HepG2 (cell line): Measurements from ENCODE around the gene FAM50A. TPM values are rescaled to one million over a fixed set of nuclear protein-coding genes. Genes with fewer than 3 reads are reported as not detected.
A peak's percentile ranks its signal among the peaks of the same experiment; 100 is the strongest.

ENCODE experiments used
- AGO2 ChIP-seq: fragments of 200-400 bp; formaldehyde crosslinking; optimal IDR thresholded peaks from 2 replicates; pipeline ENCODE3; 2017; ENCODE audit warnings: mild to moderate bottlenecking, low read depth, low read length, moderate library complexity
- GFI1 ChIP-seq: sonication (generic); formaldehyde crosslinking; IDR thresholded peaks from 2 replicates; pipeline ENCODE4 v1.5.0; 2020; ENCODE audit warnings: missing genetic modification reagents, mild to moderate bottlenecking, borderline replicate concordance
- HNRNPK ChIP-seq: fragments of 200-400 bp; formaldehyde crosslinking; IDR thresholded peaks from 2 replicates; pipeline ENCODE4 v1.6.1; 2018; ENCODE audit warnings: low read length, low read depth, moderate library complexity, mild to moderate bottlenecking; ENCODE audit not compliant: poor library complexity, severe bottlenecking
- KAT8 ChIP-seq: IDR thresholded peaks from 2 replicates; pipeline ENCODE4 v1.6.1; 2016; ENCODE audit warnings: missing genetic modification reagents, missing compliant biosample characterization
- KDM5A ChIP-seq: fragments of 200-600 bp; sonication (generic); IDR thresholded peaks from 2 replicates; pipeline ENCODE4 v1.7.0; 2018; ENCODE audit warnings: antibody characterized with exemption, mild to moderate bottlenecking, low read length, borderline replicate concordance
- MEIS1 ChIP-seq: sonication (generic); formaldehyde crosslinking; IDR thresholded peaks from 2 replicates; pipeline ENCODE4 v1.9.0; 2021; ENCODE audit warnings: mild to moderate bottlenecking, missing genetic modification reagents, moderate library complexity, borderline replicate concordance
- PAX8 ChIP-seq: sonication (generic); formaldehyde crosslinking; IDR thresholded peaks from 2 replicates; pipeline ENCODE4 v1.8.0; 2022; ENCODE audit warnings: mild to moderate bottlenecking, missing genetic modification reagents, borderline replicate concordance
- PHF20 ChIP-seq: sonication (generic); formaldehyde crosslinking; IDR thresholded peaks from 2 replicates; pipeline ENCODE4 v1.5.0; 2020; ENCODE audit warnings: mild to moderate bottlenecking, missing genetic modification reagents
- PRDM4 ChIP-seq: sonication (generic); formaldehyde crosslinking; IDR thresholded peaks from 2 replicates; pipeline ENCODE4 v1.9.0; 2021; ENCODE audit warnings: missing genetic modification reagents, borderline replicate concordance
- RBM22 ChIP-seq: fragments of 200-400 bp; formaldehyde crosslinking; optimal IDR thresholded peaks from 2 replicates; pipeline ENCODE3; 2017; ENCODE audit warnings: mild to moderate bottlenecking, low read length, moderate library complexity
- RFX1 ChIP-seq: fragments of 450-650 bp; IDR thresholded peaks from 2 replicates; pipeline ENCODE4 v1.6.1; 2017
- SAP130 ChIP-seq: IDR thresholded peaks from 2 replicates; pipeline ENCODE4 v1.6.1; 2016; ENCODE audit warnings: low read depth
- SRF ChIP-seq: IDR thresholded peaks from 2 replicates; pipeline ENCODE4 v1.6.1; 2011; ENCODE audit warnings: mild to moderate bottlenecking, low read depth, low read length, moderate library complexity
- STAT5B ChIP-seq: sonication (generic); formaldehyde crosslinking; IDR thresholded peaks from 2 replicates; pipeline ENCODE4 v1.4.0; 2020; ENCODE audit warnings: missing genetic modification reagents
- ZNF383 ChIP-seq: sonication (generic); formaldehyde crosslinking; IDR thresholded peaks from 2 replicates; pipeline ENCODE4 v1.4.0; 2020; ENCODE audit warnings: missing genetic modification reagents, mild to moderate bottlenecking, borderline replicate concordance
- ZNF432 ChIP-seq: sonication (generic); formaldehyde crosslinking; IDR thresholded peaks from 2 replicates; pipeline ENCODE4 v1.5.0; 2020; ENCODE audit warnings: missing genetic modification reagents, mild to moderate bottlenecking, borderline replicate concordance
- ZNF503 ChIP-seq: sonication (generic); formaldehyde crosslinking; IDR thresholded peaks from 2 replicates; pipeline ENCODE4 v1.4.0; 2020; ENCODE audit warnings: missing genetic modification reagents
- ZNF512B ChIP-seq: sonication (generic); formaldehyde crosslinking; IDR thresholded peaks from 2 replicates; pipeline ENCODE4 v1.5.1; 2020; ENCODE audit warnings: missing genetic modification reagents, mild to moderate bottlenecking, borderline replicate concordance
- ZNF549 ChIP-seq: sonication (generic); formaldehyde crosslinking; IDR thresholded peaks from 2 replicates; pipeline ENCODE4 v1.5.0; 2020; ENCODE audit warnings: missing genetic modification reagents
- ZNF619 ChIP-seq: sonication (generic); formaldehyde crosslinking; IDR thresholded peaks from 2 replicates; pipeline ENCODE4 v1.4.0; 2020; ENCODE audit warnings: mild to moderate bottlenecking, missing genetic modification reagents
- ZNF704 ChIP-seq: sonication (generic); formaldehyde crosslinking; IDR thresholded peaks from 2 replicates; pipeline ENCODE4 v1.8.1; 2023; ENCODE audit warnings: mild to moderate bottlenecking, inconsistent platforms, moderate library complexity, missing genetic modification reagents, borderline replicate concordance
- ZSCAN22 ChIP-seq: sonication (generic); formaldehyde crosslinking; IDR thresholded peaks from 2 replicates; pipeline ENCODE4 v1.4.0; 2020; ENCODE audit warnings: mild to moderate bottlenecking, missing genetic modification reagents
- polyA plus RNA-seq, 8 experiments: library from polyadenylated mRNA; depleted of rRNA in 3 of 8; stranded (reverse) in 7 of 8; unstranded in 1 of 8; fragments of >200 nt; fragmentation: Illumina TruSeq in 4 of 8; extraction: Trizol in 4 of 8; gene quantifications; 2 replicates each; pipeline versions ENCODE4 v1.2.1 to v1.2.3, GENCODE V29; 2011 to 2016; ENCODE audit warnings: low read depth in 4 of 8, missing spikeins in 1 of 8, mixed read lengths in 1 of 8; ENCODE audit not compliant: insufficient read depth in 1 of 8
- total RNA-seq, 5 experiments: library from RNA; depleted of rRNA; stranded (reverse); fragments of >200 nt; fragmentation: Illumina TruSeq; extraction: Trizol; gene quantifications; 2 replicates each; pipeline ENCODE4 v1.2.3, GENCODE V29; 2016; ENCODE audit warnings: low read depth in 1 of 5

The FAM50A gene
- total and polyA plus RNA-seq, 2 of the 13 experiments (the other 11 are each of a cell fraction or from before 2014, with no cell fraction given): 30.7 to 40.7 TPM

- no peak for TF ChIP-seq ZNF512B (CRISPR knock-in tag)
- TF ChIP-seq AGO2: peak; percentile 6
- peak; percentile 56 for TF ChIP-seq SAP130 (CRISPR knock-in tag)
- TF ChIP-seq ZNF549 (CRISPR knock-in tag): no peak
- no peak for TF ChIP-seq HNRNPK
- TF ChIP-seq GFI1 (CRISPR knock-in tag): no peak
- TF ChIP-seq ZSCAN22 (CRISPR knock-in tag): no peak
- peak; percentile 78 for TF ChIP-seq RBM22
- no peak for TF ChIP-seq KDM5A
- TF ChIP-seq RFX1: no peak
- no peak for TF ChIP-seq STAT5B
- no peak for TF ChIP-seq ZNF432 (CRISPR knock-in tag)
- TF ChIP-seq ZNF383 (CRISPR knock-in tag): no peak
- TF ChIP-seq SRF: peak; percentile 89
- no peak for TF ChIP-seq ZNF619
- TF ChIP-seq KAT8: peak; percentile 24; the same call in 1 of the 2 replicates
- no peak for TF ChIP-seq PRDM4 (CRISPR knock-in tag)
- no peak for TF ChIP-seq ZNF704 (CRISPR knock-in tag)
- TF ChIP-seq PAX8 (CRISPR knock-in tag): no peak
- TF ChIP-seq MEIS1 (CRISPR knock-in tag): no peak
- TF ChIP-seq ZNF503 (CRISPR knock-in tag): no peak
- TF ChIP-seq PHF20: peak; percentile 47; the same call in 1 of the 2 replicates
These were observed 45.9 kb upstream of the FAM50A start, which contains the start of gene RPL10 (continued) for GRCh38 chrX:154397888-154398667.
